ENCODE data around the gene LHX8. TPM values are rescaled to one million over a fixed set of nuclear protein-coding genes. Genes with fewer than 3 reads are reported as not detected.

Gene LHX8
- total and polyA plus RNA-seq, 10 of the 15 experiments (the other 5 are each of a cell fraction or from before 2014, with no cell fraction given) = not detected

DNA sequence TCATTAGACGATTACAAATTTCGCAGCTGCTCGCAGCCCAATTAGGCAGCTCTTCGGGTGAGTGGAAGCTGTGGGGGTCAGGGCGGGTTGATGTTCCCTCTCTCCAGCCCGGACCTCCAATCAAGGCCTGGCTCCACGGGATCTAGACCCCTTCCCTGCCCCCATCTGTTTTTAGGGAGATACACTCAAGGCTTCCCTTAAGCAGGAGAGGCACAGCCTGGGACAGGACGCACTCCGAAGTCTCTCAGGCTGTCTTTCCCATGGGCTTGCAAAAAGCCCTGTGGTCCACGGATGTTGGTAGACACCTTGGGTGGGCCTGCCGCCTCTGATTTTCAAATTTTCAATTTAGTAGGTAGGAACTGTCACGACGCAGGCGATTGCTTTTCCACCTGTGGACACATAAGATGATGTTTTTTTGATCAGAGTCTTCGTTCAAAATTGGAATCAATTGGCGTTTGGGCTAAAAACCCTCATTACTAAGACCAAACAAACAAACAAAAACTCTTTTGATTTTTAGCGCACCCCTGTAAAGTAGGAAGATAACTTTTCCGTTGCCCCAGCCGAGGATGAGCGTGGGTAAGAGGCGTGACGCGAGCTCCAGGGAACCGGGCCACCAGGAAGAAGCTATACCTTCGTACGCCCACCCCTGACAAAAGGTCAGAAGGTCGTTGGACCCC, 2.5 kb upstream of the LHX8 start:
- SMC1A ChIA-PET (ENCODE audit: uncharacterized antibody, unreplicated experiment) = no interaction called here
- FAIRE-seq = no peak
- WGBS (ENCODE audit: insufficient coverage, insufficient replicate concordance, low lambda C conversion rate, missing lambda C conversion rate) = 28% methylated on average over 27 of the region's 27 CpGs

More for the DNA sequence above, 2.5 kb upstream of the LHX8 start:
- H3K79me2 ChIP-seq (ENCODE audit: control insufficient read depth, insufficient read depth, low read length) = no peaks in the 10 kb centered on the region
- in situ Hi-C loops (cut with MboI) (no loop called here), intact Hi-C loops (cut with micrococcal nuclease; ENCODE audit: unreplicated experiment) (no loop called here)
- CTCF ChIA-PET = no interaction called here
- peaks cover 16 to 49% of the 10 kb centered on the region in 2 experiments for H3K27me3 ChIP-seq (replicated peaks in 1 of 2; ENCODE audit: control insufficient read depth in 2 of 2, insufficient read depth in 2 of 2, low read length in 1 of 2)
- no TSS peak for BruUV-seq (replicated peaks)
- RAD21 ChIA-PET (ENCODE audit: unreplicated experiment) = no interaction called here
- no peak overlapping the region for H3K4me2 ChIP-seq (ENCODE audit: control insufficient read depth, insufficient read depth)
- POLR2A ChIA-PET = no interaction called here
- H3K36me3 ChIP-seq (ENCODE audit: control insufficient read depth in 2 of 2, insufficient read depth in 2 of 2, low read length in 1 of 2) = no peaks in the 10 kb centered on the region
- no peak overlapping the region for H3K27ac ChIP-seq (ENCODE audit: control insufficient read depth, insufficient read depth)
- H3K4me1 ChIP-seq (ENCODE audit: control insufficient read depth, insufficient read depth, low read length) = no peaks in the 10 kb centered on the region
- no peaks in the 10 kb centered on the region; the same call in 2 of the 3 replicates for H3K9me3 ChIP-seq (replicated peaks; ENCODE audit: control insufficient read depth, insufficient read depth, low read length)
- H2AFZ ChIP-seq (ENCODE audit: control insufficient read depth, low read depth, low read length) = no peak overlapping the region
- DNase-seq (ENCODE audit: low read depth, low spot score) (no peak), ATAC-seq (no peak)
- H3K4me3 ChIP-seq = no peak overlapping the region
- TF ChIP-seq NR2F1 (conservative IDR thresholded peaks at IDR 0.05) (no peak), SMARCA5 (IDR thresholded peaks at IDR 0.05) (no peak), GATAD2B (conservative IDR thresholded peaks at IDR 0.05; ENCODE audit: low read depth) (no peak), DPF2 (IDR thresholded peaks at IDR 0.05) (no peak), TCF7 (IDR thresholded peaks at IDR 0.05; ENCODE audit: borderline replicate concordance) (no peak), PAX8 (IDR thresholded peaks at IDR 0.05) (no peak), SIN3A (IDR thresholded peaks at IDR 0.05; ENCODE audit: low read depth, low read length) (no peak), KAT2A (conservative IDR thresholded peaks at IDR 0.05; ENCODE audit: control insufficient read depth, low read depth, low read length) (no peak), RFX5 (IDR thresholded peaks at IDR 0.05; ENCODE audit: low read depth, low read length) (no peak)
- TF ChIP-seq, protein P1, sequence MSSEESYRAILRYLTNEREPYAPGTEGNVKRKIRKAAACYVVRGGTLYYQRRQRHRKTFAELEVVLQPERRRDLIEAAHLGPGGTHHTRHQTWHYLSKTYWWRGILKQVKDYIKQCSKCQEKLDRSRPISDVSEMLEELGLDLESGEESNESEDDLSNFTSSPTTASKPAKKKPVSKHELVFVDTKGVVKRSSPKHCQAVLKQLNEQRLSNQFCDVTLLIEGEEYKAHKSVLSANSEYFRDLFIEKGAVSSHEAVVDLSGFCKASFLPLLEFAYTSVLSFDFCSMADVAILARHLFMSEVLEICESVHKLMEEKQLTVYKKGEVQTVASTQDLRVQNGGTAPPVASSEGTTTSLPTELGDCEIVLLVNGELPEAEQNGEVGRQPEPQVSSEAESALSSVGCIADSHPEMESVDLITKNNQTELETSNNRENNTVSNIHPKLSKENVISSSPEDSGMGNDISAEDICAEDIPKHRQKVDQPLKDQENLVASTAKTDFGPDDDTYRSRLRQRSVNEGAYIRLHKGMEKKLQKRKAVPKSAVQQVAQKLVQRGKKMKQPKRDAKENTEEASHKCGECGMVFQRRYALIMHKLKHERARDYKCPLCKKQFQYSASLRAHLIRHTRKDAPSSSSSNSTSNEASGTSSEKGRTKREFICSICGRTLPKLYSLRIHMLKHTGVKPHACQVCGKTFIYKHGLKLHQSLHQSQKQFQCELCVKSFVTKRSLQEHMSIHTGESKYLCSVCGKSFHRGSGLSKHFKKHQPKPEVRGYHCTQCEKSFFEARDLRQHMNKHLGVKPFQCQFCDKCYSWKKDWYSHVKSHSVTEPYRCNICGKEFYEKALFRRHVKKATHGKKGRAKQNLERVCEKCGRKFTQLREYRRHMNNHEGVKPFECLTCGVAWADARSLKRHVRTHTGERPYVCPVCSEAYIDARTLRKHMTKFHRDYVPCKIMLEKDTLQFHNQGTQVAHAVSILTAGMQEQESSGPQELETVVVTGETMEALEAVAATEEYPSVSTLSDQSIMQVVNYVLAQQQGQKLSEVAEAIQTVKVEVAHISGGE (CRISPR knock-in tag; IDR thresholded peaks at IDR 0.05) = no peak
- H4K20me1 ChIP-seq (ENCODE audit: control insufficient read depth, insufficient read depth) = no peaks in the 10 kb centered on the region
- H3K9ac ChIP-seq (ENCODE audit: control insufficient read depth, insufficient read depth, low read length) = no peak overlapping the region
